SU-DHL-6 (cell line): ENCODE results near the gene TAX1BP1.

Source experiments
- CTCF ChIP-seq: fragments of 200-600 bp; sonication (generic); IDR thresholded peaks from one replicate; pipeline ENCODE4 v1.5.1; 2017; ENCODE audit warnings: antibody characterized with exemption, mild to moderate bottlenecking, low read length, moderate library complexity; ENCODE audit not compliant: insufficient read depth, poor library complexity, severe bottlenecking
- EZH2phosphoT487 ChIP-seq: fragments of 200-600 bp; sonication (generic), shearing (Covaris generic); conservative IDR thresholded peaks from 2 replicates; pipeline ENCODE4 v1.6.1; 2018; ENCODE audit warnings: mild to moderate bottlenecking, antibody characterized with exemption, low read length, moderate library complexity, mixed read lengths

- TF ChIP-seq CTCF (no peak), EZH2phosphoT487 (no peak)
Measured at GRCh38 chr7:27739301-27739908, 557 bp upstream of the TAX1BP1 start.
